H9 (cell line): ENCODE results near the gene AXIN2. TPM values are rescaled to one million over a fixed set of nuclear protein-coding genes. Genes with fewer than 3 reads are reported as not detected.

Experiments used
- DNase-seq: peaks from one replicate; pipeline ENCODE4 v3.0.0-alpha.2; 2017
- H2AFZ ChIP-seq: one replicate; pipeline ENCODE4 v1.6.1; 2013; ENCODE audit warnings: mild to moderate bottlenecking, low read length, control low read depth, moderate library complexity
- H2AK5ac ChIP-seq: 2 replicates; pipeline ENCODE4 v1.6.1; 2013; ENCODE audit warnings: low read length, control low read depth, mixed read lengths; ENCODE audit not compliant: insufficient read length
- H2BK120ac ChIP-seq: one replicate; pipeline ENCODE4 v1.6.1; 2013; ENCODE audit warnings: low read depth, mild to moderate bottlenecking, low read length, control low read depth, inconsistent platforms; ENCODE audit not compliant: poor library complexity, severe bottlenecking
- H2BK12ac ChIP-seq: 2 replicates; pipeline ENCODE4 v1.6.1; 2013; ENCODE audit warnings: low read length, control low read depth, mixed read lengths, low read depth; ENCODE audit not compliant: insufficient read length
- H2BK15ac ChIP-seq: 2 replicates; pipeline ENCODE4 v1.6.1; 2013; ENCODE audit warnings: low read depth, low read length, control low read depth
- H2BK20ac ChIP-seq: one replicate; pipeline ENCODE4 v1.6.1; 2013; ENCODE audit warnings: low read depth, mild to moderate bottlenecking, low read length, control low read depth, inconsistent platforms; ENCODE audit not compliant: poor library complexity, severe bottlenecking
- H2BK5ac ChIP-seq: 2 replicates; pipeline ENCODE4 v1.6.1; 2013; ENCODE audit warnings: low read length, control low read depth, mixed read lengths; ENCODE audit not compliant: insufficient read length
- H3K14ac ChIP-seq: 2 replicates; pipeline ENCODE4 v1.6.1; 2013; ENCODE audit warnings: low read length, control low read depth; ENCODE audit not compliant: insufficient read depth
- H3K18ac ChIP-seq: 2 replicates; pipeline ENCODE4 v1.6.1; 2013; ENCODE audit warnings: low read depth, mild to moderate bottlenecking, mixed read lengths, low read length, control low read depth; ENCODE audit not compliant: insufficient read length
- H3K23ac ChIP-seq: 2 replicates; pipeline ENCODE4 v1.6.1; 2013; ENCODE audit warnings: low read length, control low read depth, mixed read lengths, low read depth; ENCODE audit not compliant: insufficient read length
- H3K23me2 ChIP-seq: 2 replicates; pipeline ENCODE4 v1.6.1; 2013; ENCODE audit warnings: low read depth, mild to moderate bottlenecking, mixed read lengths, low read length, control low read depth; ENCODE audit not compliant: insufficient read length, poor library complexity, severe bottlenecking
- H3K27ac ChIP-seq: 2 replicates; pipeline ENCODE4 v1.5.1; 2013; ENCODE audit warnings: low read length, control low read depth, mixed read lengths, low read depth; ENCODE audit not compliant: insufficient read length
- H3K27me3 ChIP-seq: 2 replicates; pipeline ENCODE4 v1.6.1; 2013; ENCODE audit warnings: low read length, control low read depth, inconsistent platforms; ENCODE audit not compliant: insufficient read depth
- H3K4ac ChIP-seq: 2 replicates; pipeline ENCODE4 v1.6.1; 2013; ENCODE audit warnings: low read depth, mild to moderate bottlenecking, control low read depth, inconsistent platforms, low read length, moderate library complexity
- H3K4me1 ChIP-seq: 2 replicates; pipeline ENCODE4 v1.6.1; 2013; ENCODE audit warnings: low read length, control low read depth, inconsistent platforms; ENCODE audit not compliant: insufficient read depth
- H3K4me2 ChIP-seq: 2 replicates; pipeline ENCODE4 v1.6.1; 2013; ENCODE audit warnings: low read length, control low read depth, mixed read lengths; ENCODE audit not compliant: insufficient read length, insufficient read depth
- H3K56ac ChIP-seq: 2 replicates; pipeline ENCODE4 v1.6.1; 2013; ENCODE audit warnings: low read depth, mild to moderate bottlenecking, mixed read lengths, low read length, control low read depth; ENCODE audit not compliant: insufficient read length
- H3K79me1 ChIP-seq: 2 replicates; pipeline ENCODE4 v1.6.1; 2013; ENCODE audit warnings: low read depth, mild to moderate bottlenecking, moderate library complexity, low read length, control low read depth, inconsistent platforms; ENCODE audit not compliant: insufficient read depth, poor library complexity, severe bottlenecking
- H3K79me2 ChIP-seq: 2 replicates; pipeline ENCODE4 v1.6.1; 2013; ENCODE audit warnings: low read length, control low read depth, inconsistent platforms; ENCODE audit not compliant: insufficient read depth
- H3K9ac ChIP-seq: 2 replicates; pipeline ENCODE4 v1.6.1; 2013; ENCODE audit warnings: low read length, control low read depth, mixed read lengths; ENCODE audit not compliant: insufficient read length; ENCODE audit errors: extremely low read depth
- H3K9me3 ChIP-seq: one replicate; pipeline ENCODE4 v1.6.1; 2013; ENCODE audit warnings: low read depth, low read length, inconsistent platforms; ENCODE audit not compliant: control insufficient read depth
- H3T11ph ChIP-seq: one replicate; pipeline ENCODE4 v1.6.1; 2013; ENCODE audit warnings: mild to moderate bottlenecking, low read length, control low read depth, inconsistent platforms
- H4K20me1 ChIP-seq: one replicate; pipeline ENCODE4 v1.6.1; 2013; ENCODE audit not compliant: control insufficient read depth, insufficient read length, insufficient read depth
- H4K5ac ChIP-seq: 2 replicates; pipeline ENCODE4 v1.6.1; 2013; ENCODE audit warnings: low read depth, mild to moderate bottlenecking, mixed read lengths, low read length, control low read depth; ENCODE audit not compliant: insufficient read length
- H4K8ac ChIP-seq: replicated peaks from 2 replicates; pipeline ENCODE4 v1.6.1; 2013; ENCODE audit warnings: low read length, control low read depth, mixed read lengths, low read depth; ENCODE audit not compliant: insufficient read length
- H4K91ac ChIP-seq: 2 replicates; pipeline ENCODE4 v1.6.1; 2013; ENCODE audit warnings: low read depth, mild to moderate bottlenecking, moderate library complexity, mixed read lengths, low read length, control low read depth; ENCODE audit not compliant: insufficient read length
- H3K27ac Mint-ChIP-seq, 3 experiments: 2 replicates in 2 of 3; 3 replicates in 1 of 3; pipeline ENCODE4 v1.8.0; 2020 to 2021; ENCODE audit warnings: mixed read lengths in 3 of 3, mild to moderate bottlenecking in 1 of 3, moderate library complexity in 1 of 3
- H3K27me3 Mint-ChIP-seq: 2 replicates; pipeline ENCODE4 v1.8.0; 2021; ENCODE audit warnings: low read depth, mild to moderate bottlenecking, moderate library complexity, mixed read lengths
- H3K36me3 Mint-ChIP-seq, 3 experiments: 2 replicates in 2 of 3; 3 replicates in 1 of 3; pipeline ENCODE4 v1.8.0; 2020 to 2021; ENCODE audit warnings: low read depth in 3 of 3, mixed read lengths in 3 of 3; ENCODE audit not compliant: insufficient read depth in 1 of 3
- H3K4me1 Mint-ChIP-seq, 2 experiments: 2 replicates each; pipeline ENCODE4 v1.8.0; 2020; ENCODE audit warnings: mixed read lengths in 2 of 2
- H3K4me3 Mint-ChIP-seq, 2 experiments: 2 replicates in 1 of 2; 3 replicates in 1 of 2; pipeline ENCODE4 v1.8.0; 2020 to 2021; ENCODE audit warnings: mild to moderate bottlenecking in 2 of 2, mixed read lengths in 2 of 2, moderate library complexity in 1 of 2
- H3K9me3 Mint-ChIP-seq, 2 experiments: 2 replicates in 1 of 2; 3 replicates in 1 of 2; pipeline ENCODE4 v1.8.0; 2020; ENCODE audit warnings: mild to moderate bottlenecking in 2 of 2, mixed read lengths in 2 of 2, moderate library complexity in 1 of 2
- WGBS: extraction: QIAGEN DNeasy Blood & Tissue Kit; methylation state at CpG from one replicate; pipeline ENCODE4 v1.1.7; 2013; ENCODE audit warnings: missing lambda C conversion rate, low lambda C conversion rate, mixed read lengths; ENCODE audit not compliant: insufficient read length; ENCODE audit errors: extremely low coverage; 5-methylcytosine and 5-hydroxymethylcytosine counted together
- total RNA-seq: library from RNA; stranded (reverse); gene quantifications from 2 replicates; pipeline ENCODE4 v1.2.1, GENCODE V29; 2021
- TF ChIP-seq, protein P1 (sequence below): fragments of 200-600 bp; sonication (generic); conservative IDR thresholded peaks from 3 replicates; pipeline ENCODE4 v1.8.0; 2021; ENCODE audit warnings: antibody characterized with exemption, mild to moderate bottlenecking

Gene AXIN2
- total RNA-seq, 1 experiment from 2014 or later: 35.0 TPM

DNA sequence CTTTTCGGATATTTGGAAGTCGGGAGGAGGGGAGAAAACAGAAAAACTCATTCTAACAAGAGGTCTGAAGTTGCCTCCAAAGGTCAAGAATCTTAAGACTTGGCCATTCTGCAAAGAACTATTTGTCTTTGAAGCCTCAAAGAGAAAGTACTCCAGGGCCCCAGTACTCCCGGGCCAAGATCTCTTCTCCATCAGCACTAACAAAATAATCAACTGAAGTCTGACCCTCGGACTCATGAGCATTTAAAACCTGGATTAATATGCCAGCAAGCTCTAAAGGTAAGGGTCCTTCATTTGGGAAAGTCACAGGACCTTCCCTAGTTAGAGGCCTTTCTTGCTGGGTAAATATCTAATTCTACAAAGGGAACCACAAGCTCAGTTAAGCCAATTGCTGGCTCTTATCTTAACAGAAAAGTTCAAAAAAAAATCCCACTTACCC is 4.5 kb downstream of the AXIN2 start:
- TF ChIP-seq, protein P1, sequence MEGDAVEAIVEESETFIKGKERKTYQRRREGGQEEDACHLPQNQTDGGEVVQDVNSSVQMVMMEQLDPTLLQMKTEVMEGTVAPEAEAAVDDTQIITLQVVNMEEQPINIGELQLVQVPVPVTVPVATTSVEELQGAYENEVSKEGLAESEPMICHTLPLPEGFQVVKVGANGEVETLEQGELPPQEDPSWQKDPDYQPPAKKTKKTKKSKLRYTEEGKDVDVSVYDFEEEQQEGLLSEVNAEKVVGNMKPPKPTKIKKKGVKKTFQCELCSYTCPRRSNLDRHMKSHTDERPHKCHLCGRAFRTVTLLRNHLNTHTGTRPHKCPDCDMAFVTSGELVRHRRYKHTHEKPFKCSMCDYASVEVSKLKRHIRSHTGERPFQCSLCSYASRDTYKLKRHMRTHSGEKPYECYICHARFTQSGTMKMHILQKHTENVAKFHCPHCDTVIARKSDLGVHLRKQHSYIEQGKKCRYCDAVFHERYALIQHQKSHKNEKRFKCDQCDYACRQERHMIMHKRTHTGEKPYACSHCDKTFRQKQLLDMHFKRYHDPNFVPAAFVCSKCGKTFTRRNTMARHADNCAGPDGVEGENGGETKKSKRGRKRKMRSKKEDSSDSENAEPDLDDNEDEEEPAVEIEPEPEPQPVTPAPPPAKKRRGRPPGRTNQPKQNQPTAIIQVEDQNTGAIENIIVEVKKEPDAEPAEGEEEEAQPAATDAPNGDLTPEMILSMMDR: no peak
- H4K20me1 ChIP-seq: no peaks in the 10 kb centered on the region
- no peak overlapping the region for H3K23ac ChIP-seq
- peaks cover 24% of the 10 kb centered on the region for H3K79me1 ChIP-seq
- H3K36me3 Mint-ChIP-seq: peaks cover 6 to 13% (median 10%) of the 10 kb centered on the region in 3 experiments; a peak in 6 of 7 replicates
- H2BK120ac ChIP-seq: no peak overlapping the region
- H2BK12ac ChIP-seq: no peak overlapping the region
- H4K91ac ChIP-seq: no peak overlapping the region
- DNase-seq: no peak
- no peak overlapping the region for H2AK5ac ChIP-seq
- H3K79me2 ChIP-seq: peaks cover 24% of the 10 kb centered on the region; the same call in 1 of the 2 replicates
- H2BK15ac ChIP-seq: no peak overlapping the region
- no peak overlapping the region for H4K8ac ChIP-seq
- H2BK20ac ChIP-seq: no peak overlapping the region
- H3K23me2 ChIP-seq: peaks cover 25% of the 10 kb centered on the region
- peaks cover under 1% of the 10 kb centered on the region; the same call in 1 of the 2 replicates for H3K27me3 Mint-ChIP-seq
- no peaks in the 10 kb centered on the region for H3K9me3 Mint-ChIP-seq
- H3K18ac ChIP-seq: no peak overlapping the region
- peak overlapping the region; percentile 76 for H3K4me2 ChIP-seq
- H3K4me3 Mint-ChIP-seq: no peak overlapping the region
- no peak overlapping the region for H3K9ac ChIP-seq
- no peaks in the 10 kb centered on the region; the same call in 1 of the 2 replicates for H3K27me3 ChIP-seq
- H3K4ac ChIP-seq: no peak overlapping the region
- no peak overlapping the region for H3T11ph ChIP-seq
- H3K4me1 Mint-ChIP-seq: peaks cover 12 to 14% of the 10 kb centered on the region in 2 experiments
- H2AFZ ChIP-seq: no peak overlapping the region
- no peak overlapping the region for H3K56ac ChIP-seq
- H3K27ac Mint-ChIP-seq: no peak overlapping the region
- WGBS: no CpG with 5 or more reads among the region's 4 CpGs
- H3K9me3 ChIP-seq: no peaks in the 10 kb centered on the region
- no peak overlapping the region for H2BK5ac ChIP-seq
- peaks cover 13% of the 10 kb centered on the region; the same call in 1 of the 2 replicates for H3K4me1 ChIP-seq
- no peak overlapping the region for H4K5ac ChIP-seq
- H3K14ac ChIP-seq: no peak overlapping the region
- H3K27ac ChIP-seq: no peak overlapping the region
